ENCODE results near the gene DBI.
A peak's percentile ranks its signal among the peaks of the same experiment; 100 is the strongest.
"Not testable (repeated sequence)": the region's sequence is repeated elsewhere in the genome, so short reads cannot be mapped to it uniquely, and the experiment has no call there.

Gene DBI

GRCh38 chr2:119402106-119402505 is 35.3 kb downstream of the DBI start:
- no peak for DNase-seq (ENCODE audit: low spot score)

GRCh38 chr2:119402645-119403560 is 36.1 kb downstream of the DBI start:
- DNase-seq (ENCODE audit: low spot score): no peak

GRCh38 chr2:119403618-119404017 is 36.8 kb downstream of the DBI start:
- not testable (repeated sequence) for DNase-seq (ENCODE audit: low spot score)

DNA sequence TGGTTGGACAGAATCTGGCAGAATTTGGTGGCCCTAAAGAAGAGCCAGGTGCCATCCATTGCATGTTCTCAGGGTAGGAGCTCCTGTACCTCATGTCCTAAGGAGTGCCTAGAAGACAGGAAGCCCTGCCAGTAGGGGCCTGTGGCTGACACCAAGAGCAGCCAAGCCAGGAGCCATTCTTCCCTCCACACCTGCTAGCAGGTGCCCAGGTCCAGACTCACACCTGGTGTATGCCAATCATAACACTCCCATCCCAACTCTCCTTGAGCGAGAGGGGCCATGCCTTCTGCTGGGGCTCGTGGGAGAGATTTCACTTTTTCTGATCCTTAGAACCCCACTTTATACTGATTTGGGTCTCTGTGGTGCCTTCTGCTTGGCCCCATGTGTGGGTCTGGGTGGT is 38.4 kb downstream of the DBI start:
- DNase-seq (ENCODE audit: low spot score): no peak

DNA sequence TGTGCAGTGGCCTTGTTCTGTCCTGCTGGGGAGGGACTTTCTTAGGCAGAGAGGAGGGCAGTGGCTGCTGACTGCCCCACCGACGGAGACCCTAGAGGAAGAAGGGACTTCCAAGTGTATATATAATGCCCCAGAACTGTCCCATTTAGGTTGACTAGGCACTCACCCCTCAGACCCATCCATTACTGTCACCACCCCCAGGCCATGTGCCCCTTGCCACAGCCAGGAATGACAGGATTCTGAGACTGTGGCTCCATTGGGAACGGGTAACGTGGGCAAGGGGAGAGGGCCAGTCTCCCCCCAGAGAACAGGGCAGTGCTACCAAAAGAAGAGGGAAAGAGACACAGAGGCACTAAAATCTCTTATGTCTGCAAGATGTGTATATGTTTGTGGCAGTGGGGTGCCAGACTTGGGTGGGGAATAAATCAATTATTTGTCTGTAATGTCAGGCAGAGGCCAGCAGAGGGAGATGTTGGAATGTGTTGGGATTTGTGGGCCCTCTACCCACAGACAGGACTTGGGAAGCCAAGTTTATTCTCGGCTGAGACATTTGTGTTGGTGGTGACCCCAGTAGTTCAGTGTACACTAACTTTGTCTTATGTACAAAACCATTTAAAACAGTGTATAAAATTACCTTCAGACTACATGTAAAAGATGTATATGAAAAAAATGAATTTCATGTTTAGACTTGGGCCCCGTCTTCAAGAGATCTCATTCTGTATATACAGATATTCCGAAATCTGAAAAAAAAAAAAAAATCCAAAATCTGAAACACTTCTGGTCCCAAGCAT is 40.8 kb downstream of the DBI start:
- peak; percentile 84 for DNase-seq (ENCODE audit: low spot score)

- DNase-seq (ENCODE audit: low spot score): no peak
Measured at GRCh38 chr2:119408221-119408619, 41.4 kb downstream of the DBI start.

DNA sequence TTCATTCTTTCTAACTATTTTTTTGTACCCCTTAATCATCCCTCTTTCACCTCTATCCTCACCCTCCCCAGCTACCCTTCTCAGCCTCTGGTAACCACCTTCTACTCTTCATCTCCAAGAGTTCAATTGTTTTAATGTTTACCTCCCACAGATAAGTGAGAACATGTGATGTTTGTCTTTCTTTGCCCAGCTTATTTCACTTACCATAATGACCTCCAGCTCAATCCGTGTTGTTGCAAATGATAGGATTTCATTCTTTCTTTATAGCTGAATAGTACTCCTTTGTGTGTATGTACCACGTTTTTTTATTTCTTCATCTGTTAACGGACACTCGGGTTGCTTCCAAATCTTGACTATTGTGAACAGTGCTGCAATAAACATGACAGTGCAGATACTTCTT is 42.7 kb downstream of the DBI start:
- DNase-seq (ENCODE audit: low spot score): no peak

- no peak for DNase-seq (ENCODE audit: low spot score)
Measured at GRCh38 chr2:119414894-119415293, 48.1 kb downstream of the DBI start.

DNA sequence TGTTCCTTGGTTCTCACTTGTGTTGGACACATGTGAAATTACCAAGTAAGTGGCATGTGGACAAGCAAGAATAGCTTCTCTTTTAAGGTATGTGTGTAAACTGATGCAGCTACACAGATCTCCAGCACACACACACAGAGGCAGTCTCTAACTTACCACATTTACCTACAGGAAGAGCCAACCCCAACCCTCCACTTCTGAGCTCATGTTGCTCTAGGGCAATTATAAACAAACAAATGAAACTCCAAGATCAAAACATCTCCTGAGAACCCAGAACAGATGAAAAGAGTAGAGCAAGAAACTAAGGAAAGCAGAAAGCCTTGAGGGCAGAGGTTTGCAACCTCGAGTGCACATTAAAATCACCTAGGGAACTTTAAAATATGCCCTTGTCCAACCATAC is 48.9 kb downstream of the DBI start:
- no peak for DNase-seq (ENCODE audit: low spot score)

DNA sequence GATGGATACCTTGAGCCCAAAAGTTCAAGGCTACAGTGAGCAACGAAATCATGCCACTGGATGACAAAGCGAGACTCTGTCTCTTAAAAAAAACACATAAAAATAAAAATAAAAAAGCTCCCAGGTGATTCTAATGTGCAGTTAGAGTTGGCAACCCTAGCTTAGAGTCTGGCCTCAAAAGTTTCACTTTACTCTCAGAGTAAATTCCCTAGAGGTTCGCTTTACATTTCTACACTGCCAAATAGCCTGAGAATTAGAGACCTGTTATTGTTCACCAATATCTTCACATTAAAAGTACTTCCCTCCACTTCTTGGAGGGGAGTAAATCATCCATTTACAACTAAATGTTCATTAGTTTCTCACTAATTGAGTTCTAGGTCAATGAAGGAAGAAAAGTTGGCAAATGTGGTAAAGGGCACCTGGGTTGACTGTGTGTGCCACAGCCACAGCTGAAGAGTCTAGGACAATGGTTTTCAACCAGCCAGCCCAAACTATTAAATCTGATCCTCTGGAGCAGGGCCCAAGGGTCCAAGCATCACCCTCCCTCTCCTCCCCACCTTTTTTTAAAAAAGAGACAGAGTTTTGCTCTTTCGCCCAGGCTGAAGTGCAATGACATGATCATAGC is 49.6 kb downstream of the DBI start:
- DNase-seq (ENCODE audit: low spot score): no peak

DNA sequence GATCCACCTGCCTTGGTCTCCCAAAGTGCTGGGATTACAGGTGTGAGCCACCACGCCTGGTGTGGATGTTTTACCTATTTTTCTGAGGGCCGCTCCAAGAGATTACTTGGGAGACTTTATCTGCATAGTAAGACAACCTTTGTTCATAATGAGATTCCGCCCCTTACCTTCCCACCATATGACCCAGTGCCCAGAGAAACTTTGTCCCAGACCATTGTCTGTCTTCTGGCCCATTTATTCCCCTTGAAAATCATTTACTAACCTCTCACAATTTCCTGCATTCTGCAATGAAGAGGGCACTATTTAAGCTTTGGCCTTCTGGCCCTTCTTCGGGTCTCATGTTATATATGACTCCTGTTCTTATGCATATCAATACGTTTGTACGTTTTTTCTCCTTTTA is 51.1 kb downstream of the DBI start:
- no peak for DNase-seq (ENCODE audit: low spot score)

DNA sequence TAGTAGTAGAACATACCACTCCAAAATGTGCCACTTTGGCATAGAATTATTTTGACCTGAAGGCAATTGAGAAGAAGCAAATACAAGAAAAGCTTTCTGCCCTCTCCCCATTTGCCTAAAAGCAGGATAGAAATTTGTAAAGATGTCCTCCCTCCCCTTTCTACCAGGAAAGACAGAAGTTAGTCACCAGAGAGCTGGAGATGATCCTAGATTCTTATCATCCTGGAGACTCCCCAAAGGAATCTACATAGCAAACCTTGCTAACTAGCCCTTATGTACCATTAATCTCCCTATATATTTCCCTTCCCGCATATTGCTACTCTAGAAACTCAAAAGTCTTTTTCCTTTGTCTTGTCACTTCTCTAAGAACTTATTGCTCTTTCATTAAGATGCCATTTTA is 52.3 kb downstream of the DBI start:
- DNase-seq (ENCODE audit: low spot score): no peak

DNA sequence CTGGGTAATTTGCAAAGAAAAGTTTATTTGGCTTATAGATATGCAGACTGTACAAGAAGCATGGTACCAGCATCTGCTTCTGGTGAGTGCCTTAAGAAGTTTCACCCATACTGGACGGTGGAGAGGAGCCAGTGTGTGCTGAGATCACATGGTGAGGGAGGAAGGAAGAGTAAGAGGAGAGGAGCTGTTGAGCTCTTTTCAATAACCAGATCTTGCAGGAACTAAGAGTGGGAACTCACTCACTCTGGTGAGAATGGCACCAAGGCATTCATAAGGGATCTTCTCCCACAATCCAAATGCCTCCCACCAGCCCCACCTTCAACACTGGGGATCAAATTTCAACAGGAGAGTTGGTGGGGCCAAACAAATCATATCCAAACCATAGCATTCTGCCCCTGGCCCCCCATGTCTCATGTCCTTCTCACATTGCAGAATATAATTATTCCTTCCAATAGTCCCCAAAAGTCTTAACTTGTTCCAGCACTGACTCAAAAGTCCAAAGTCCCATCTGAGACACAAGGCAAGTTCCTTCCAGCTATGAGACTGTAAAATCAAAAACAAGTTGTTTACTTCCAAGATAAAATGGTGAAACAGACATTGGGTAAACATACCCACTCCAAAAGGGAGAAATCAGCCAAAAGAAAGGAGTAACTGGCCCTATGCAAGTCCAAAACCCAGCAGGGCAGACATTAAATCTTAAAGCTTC is 53.2 kb downstream of the DBI start:
- DNase-seq (ENCODE audit: low spot score): no peak

- no peak for DNase-seq (ENCODE audit: low spot score)
Measured at GRCh38 chr2:119421304-119421703, 54.5 kb downstream of the DBI start.

- no peak for DNase-seq (ENCODE audit: low spot score)
Measured at GRCh38 chr2:119421741-119422140, 55.0 kb downstream of the DBI start.

Data from GM03348 (cell line).